K562 (cell line): Measurements from ENCODE around the gene DBH. TPM values are rescaled to one million over a fixed set of nuclear protein-coding genes. Genes with fewer than 3 reads are reported as not detected.

Experiments
- ATAC-seq: fragments of 200-7000 bp; cut with Tn5 transposase; 3 replicates; pipeline ENCODE4 v1.9.1; 2020; ENCODE audit warnings: moderate library complexity
- BruUV-seq: library from RNA; stranded (reverse); fragments of 400-500 nt; replicated peaks from 2 replicates; lab custom pipeline; 2021; lab: Mats Ljungman, UMichigan
- CTCF ChIA-PET: fragments of 300-600 bp; formaldehyde crosslinking; extraction: SDS; loops from one replicate; lab custom pipeline; 2021; ENCODE audit warnings: low intra/inter-chr PET ratio; lab: Yijun Ruan, JAX
- POLR2A ChIA-PET: fragments of 300-600, 350-650 bp; sonication (Branson Sonifier 250); formaldehyde crosslinking; extraction: SDS; loops from one replicate; lab custom pipeline; 2021; ENCODE audit warnings: antibody characterized with exemption, inconsistent platforms; lab: Yijun Ruan, JAX
- DNase-seq, 4 experiments: peaks; one replicate each; pipeline versions ENCODE4 v3.0.0 to v3.0.0-alpha.2; 2011 to 2018; ENCODE audit warnings: low spot score in 3 of 4, mixed read lengths in 3 of 4; ENCODE audit errors: extremely low read depth in 1 of 4
- FAIRE-seq: peaks from 2 replicates; lab custom pipeline; 2011; peaks lifted over from hg19 to GRCh38; lab: Jason Lieb, UNC
- H2AFZ ChIP-seq: 2 replicates; pipeline ENCODE4 v1.6.0; 2011; ENCODE audit warnings: low read depth, low read length, control low read depth, inconsistent platforms
- H3K27ac ChIP-seq: fragments of 200-600 bp; 3 replicates; pipeline ENCODE4 v1.8.0; 2011; ENCODE audit warnings: low read depth, mild to moderate bottlenecking, control low read depth, inconsistent platforms, low read length, moderate library complexity, mixed read lengths; ENCODE audit errors: extremely low read depth
- H3K27me3 ChIP-seq, 2 experiments: fragments of 300-600 bp in 1 of 2; 2 replicates in 1 of 2; 3 replicates in 1 of 2; pipeline versions ENCODE4 v1.6.0 to v1.8.0; 2011; ENCODE audit warnings: inconsistent platforms in 2 of 2, low read length in 2 of 2, mild to moderate bottlenecking in 1 of 2, mixed read lengths in 1 of 2, moderate library complexity in 1 of 2; ENCODE audit not compliant: control insufficient read depth in 2 of 2, insufficient read depth in 2 of 2
- H3K36me3 ChIP-seq: fragments of 300-600 bp; 3 replicates; pipeline ENCODE4 v1.8.0; 2011; ENCODE audit warnings: mild to moderate bottlenecking, low read length, inconsistent platforms; ENCODE audit not compliant: control insufficient read depth, insufficient read depth
- H3K4me1 ChIP-seq, 2 experiments: fragments of 200-600 bp in 1 of 2; replicated peaks in 1 of 2; 2 replicates in 1 of 2; 3 replicates in 1 of 2; pipeline versions ENCODE4 v1.5.1 to v1.8.0; 2011; ENCODE audit warnings: inconsistent platforms in 2 of 2, low read length in 2 of 2, mild to moderate bottlenecking in 1 of 2, mixed read lengths in 1 of 2, moderate library complexity in 1 of 2; ENCODE audit not compliant: control insufficient read depth in 2 of 2, insufficient read depth in 2 of 2
- H3K4me2 ChIP-seq: 2 replicates; pipeline ENCODE4 v1.6.1; 2011; ENCODE audit warnings: low read length, control low read depth, inconsistent platforms, mixed read lengths; ENCODE audit not compliant: insufficient read depth
- H3K4me3 ChIP-seq: fragments of 200-600 bp; sonication (generic), shearing (Covaris generic); 2 replicates; pipeline ENCODE4 v1.5.1; 2016; ENCODE audit warnings: control low read depth, inconsistent platforms
- H3K79me2 ChIP-seq: fragments of 200-600 bp; 3 replicates; pipeline ENCODE4 v1.8.0; 2011; ENCODE audit warnings: low read length, inconsistent platforms; ENCODE audit not compliant: control insufficient read depth, insufficient read depth
- H3K9ac ChIP-seq, 2 experiments: 2 replicates each; pipeline versions ENCODE4 v1.6.0 to v1.6.1; 2011; ENCODE audit warnings: low read depth in 2 of 2, low read length in 2 of 2, control low read depth in 1 of 2, inconsistent platforms in 1 of 2, mild to moderate bottlenecking in 1 of 2, mixed read lengths in 1 of 2; ENCODE audit not compliant: insufficient read depth in 1 of 2
- H3K9me1 ChIP-seq: one replicate; pipeline ENCODE4 v1.6.0; 2011; ENCODE audit warnings: inconsistent platforms, mild to moderate bottlenecking, low read length, moderate library complexity; ENCODE audit not compliant: control insufficient read depth, insufficient read depth
- H3K9me3 ChIP-seq: replicated peaks from 2 replicates; pipeline ENCODE4 v1.5.1; 2011; ENCODE audit warnings: low read depth, low read length, inconsistent platforms; ENCODE audit not compliant: control insufficient read depth, insufficient read depth
- H4K20me1 ChIP-seq: replicated peaks from 2 replicates; pipeline ENCODE4 v1.6.1; 2011; ENCODE audit warnings: low read length, inconsistent platforms, mixed read lengths; ENCODE audit not compliant: control insufficient read depth, insufficient read depth
- HSF4 ChIP-seq: fragments of 250-450 bp; sonication (Bioruptor Pico); IDR thresholded peaks from 2 replicates; pipeline ENCODE4 v2.1.2; 2022; ENCODE audit warnings: mild to moderate bottlenecking, moderate library complexity, borderline replicate concordance
- YBX1 ChIP-seq: fragments of 450-650 bp; IDR thresholded peaks from 2 replicates; pipeline ENCODE4 v1.7.1; 2016; ENCODE audit warnings: mild to moderate bottlenecking
- WGBS: fragments of 100-300 bp; shearing (Covaris generic); methylation state at CpG from one replicate; pipeline ENCODE4 v1.1.6; 2016; ENCODE audit warnings: low coverage, mixed read lengths; ENCODE audit not compliant: insufficient coverage; ENCODE audit errors: missing lambda C conversion rate; 5-methylcytosine and 5-hydroxymethylcytosine counted together
- in situ Hi-C: fragments of 300-500 bp; cut with MboI; formaldehyde crosslinking; loops from 4 replicates; pipeline ENCODE4 v1.15.0; 2018; ENCODE audit warnings: inconsistent platforms, mixed read lengths
- intact Hi-C: fragments of 100-400 bp; cut with micrococcal nuclease; formaldehyde crosslinking; loops from 2 replicates; pipeline ENCODE4 v1.14.2; 2022
- polyA plus RNA-seq, 8 experiments: library from polyadenylated mRNA; depleted of rRNA in 4 of 8; stranded (reverse) in 5 of 8; unstranded in 3 of 8; fragments of >200 nt; fragmentation: Nextera tagmentation in 2 of 8; fragmentation: Illumina TruSeq in 1 of 8; extraction: Ambion mirVana in 2 of 8; extraction: Trizol in 1 of 8; gene quantifications; 2 replicates each; pipeline versions ENCODE4 v1.2.1 to v1.2.3, GENCODE V29; 2011 to 2014; ENCODE audit warnings: inconsistent platforms in 1 of 8, missing spikeins in 1 of 8
- total RNA-seq, 7 experiments: library from RNA; depleted of rRNA in 6 of 7; stranded (reverse); fragments of >200 nt in 6 of 7; fragmentation: Illumina TruSeq in 2 of 7; extraction: Trizol in 2 of 7; gene quantifications; 2 replicates each; pipeline versions ENCODE4 v1.2.1 to v1.2.3, GENCODE V29; 2011 to 2021; ENCODE audit warnings: low replicate concordance in 1 of 7
- TF ChIP-seq, protein P1 (sequence below): fragments of 250-450 bp; sonication (Bioruptor Pico); IDR thresholded peaks from 2 replicates; pipeline ENCODE4 v1.8.0; 2022; ENCODE audit warnings: moderate library complexity, mild to moderate bottlenecking, inconsistent platforms
- TF ChIP-seq, protein P2 (sequence below): sonication (generic); formaldehyde crosslinking; IDR thresholded peaks from 2 replicates; pipeline ENCODE4 v1.9.0; 2022; ENCODE audit warnings: mild to moderate bottlenecking, missing genetic modification reagents

DBH gene
- total and polyA plus RNA-seq, 9 of the 15 experiments (the other 6 are each of a cell fraction or from before 2014, with no cell fraction given) = not detected

DNA sequence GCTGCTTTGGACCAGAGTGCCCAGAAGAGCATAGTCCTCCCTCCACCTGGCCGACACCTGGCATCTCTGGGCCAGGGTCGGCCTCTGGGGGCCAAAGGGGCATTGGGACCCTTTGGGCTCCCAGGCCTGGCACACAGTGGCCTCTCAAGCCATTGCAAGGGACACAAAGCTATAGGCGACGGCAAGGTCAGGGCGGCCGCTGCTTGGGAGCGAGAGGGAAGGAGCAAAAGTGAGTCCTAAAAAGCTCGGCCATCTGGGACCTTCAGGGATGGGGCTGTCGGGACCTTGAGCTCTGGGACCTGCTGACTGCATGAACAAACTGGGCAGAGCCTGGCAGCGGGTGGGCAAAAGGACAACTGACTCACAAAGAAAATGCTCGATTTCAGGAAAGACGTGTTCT lies 13.9 kb downstream of the DBH start:
- ChIA-PET CTCF (no interaction called here), POLR2A (interaction anchor here (0.6 kb wide), 1 partner anchor 1991 kb away, joined by 3 read pairs; no protein-coding TSS in a partner anchor)
- Histone ChIP-seq H3K4me1 (0 out of 5 replicates have a peak, but pooled peaks cover 0 to 3% of the 10 kb centered on the region in 2 experiments), H3K27ac (no peak overlapping the region), H2AFZ (no peak overlapping the region), H3K27me3 (peaks cover 20 to 66% of the 10 kb centered on the region in 2 experiments; a peak in 4 of 5 replicates), H3K4me3 (no peak overlapping the region), H3K9me1 (no peaks in the 10 kb centered on the region), H3K36me3 (no peaks in the 10 kb centered on the region), H3K9ac (no peak overlapping the region), H3K9me3 (no peaks in the 10 kb centered on the region), H4K20me1 (peaks cover 3% of the 10 kb centered on the region), H3K4me2 (no peak overlapping the region), H3K79me2 (no peaks in the 10 kb centered on the region)
- no TSS peak for BruUV-seq
- 4% methylated on average over 10 of the region's 12 CpGs for WGBS
- FAIRE-seq (no peak), DNase-seq (no peak), ATAC-seq (no peak)
- intact Hi-C loops (no loop called here), in situ Hi-C loops (no loop called here)
- TF ChIP-seq HSF4 (CRISPR knock-in tag) (no peak), YBX1 (no peak)

DNA sequence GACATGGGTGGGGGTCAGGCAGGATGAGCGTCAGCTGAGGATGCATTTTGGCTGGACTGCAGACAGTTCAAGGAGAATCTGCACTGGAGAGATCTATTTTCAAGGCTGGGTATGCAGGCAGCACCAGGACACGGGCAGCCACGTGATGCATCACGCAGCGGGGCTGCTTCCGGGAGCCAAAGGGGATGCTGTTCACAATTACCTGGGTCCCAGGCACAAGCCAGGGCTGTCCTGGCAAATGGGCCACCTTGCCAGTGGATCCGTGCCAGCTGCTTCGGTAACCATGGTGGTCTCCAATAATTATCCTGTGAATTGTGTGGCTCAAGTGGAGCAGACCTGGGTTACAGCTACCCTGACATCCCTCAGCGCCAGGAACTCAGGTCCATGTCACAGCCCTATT lies 17.5 kb downstream of the DBH start:
- 1% methylated on average over 9 of the region's 9 CpGs for WGBS
- ChIA-PET POLR2A (interaction anchor here (0.5 to 0.6 kb wide), 2 partner anchors 8 to 14 kb away, joined by 3 read pairs; no protein-coding TSS in a partner anchor), CTCF (no interaction called here)

More for the DNA sequence above, 17.5 kb downstream of the DBH start:
- Histone ChIP-seq H3K27me3 (peaks cover 21 to 81% of the 10 kb centered on the region in 2 experiments; a peak in 4 of 5 replicates), H3K4me1 (peaks cover 0 to 9% of the 10 kb centered on the region in 2 experiments; a peak in 2 of 5 replicates), H3K9ac (no peak overlapping the region), H3K27ac (no peak overlapping the region), H4K20me1 (peaks cover 16% of the 10 kb centered on the region), H2AFZ (no peak overlapping the region), H3K4me2 (no peak overlapping the region), H3K79me2 (no peaks in the 10 kb centered on the region), H3K9me1 (no peaks in the 10 kb centered on the region), H3K36me3 (no peaks in the 10 kb centered on the region), H3K4me3 (no peak overlapping the region), H3K9me3 (no peaks in the 10 kb centered on the region)
- FAIRE-seq (no peak), DNase-seq (no peak), ATAC-seq (no peak)
- intact Hi-C loops (no loop called here), in situ Hi-C loops (no loop called here)
- BruUV-seq = no TSS peak
- TF ChIP-seq, protein P1, sequence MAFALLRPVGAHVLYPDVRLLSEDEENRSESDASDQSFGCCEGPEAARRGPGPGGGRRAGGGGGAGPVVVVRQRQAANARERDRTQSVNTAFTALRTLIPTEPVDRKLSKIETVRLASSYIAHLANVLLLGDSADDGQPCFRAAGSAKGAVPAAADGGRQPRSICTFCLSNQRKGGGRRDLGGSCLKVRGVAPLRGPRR = no peak
- TF ChIP-seq, protein P2, sequence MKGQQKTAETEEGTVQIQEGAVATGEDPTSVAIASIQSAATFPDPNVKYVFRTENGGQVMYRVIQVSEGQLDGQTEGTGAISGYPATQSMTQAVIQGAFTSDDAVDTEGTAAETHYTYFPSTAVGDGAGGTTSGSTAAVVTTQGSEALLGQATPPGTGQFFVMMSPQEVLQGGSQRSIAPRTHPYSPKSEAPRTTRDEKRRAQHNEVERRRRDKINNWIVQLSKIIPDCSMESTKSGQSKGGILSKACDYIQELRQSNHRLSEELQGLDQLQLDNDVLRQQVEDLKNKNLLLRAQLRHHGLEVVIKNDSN = peak; percentile 54
